K562 (cell line): Measurements from ENCODE around the gene FKBP1B. TPM values are rescaled to one million over a fixed set of nuclear protein-coding genes. Genes with fewer than 3 reads are reported as not detected.

Experiments used
- ARHGAP35 ChIP-seq: fragments of 450-650 bp; IDR thresholded peaks from 2 replicates; pipeline ENCODE4 v1.6.1; 2018; ENCODE audit not compliant: partially characterized antibody
- CEBPG ChIP-seq, 3 experiments: fragments of 200-800 bp in 1 of 3; sonication (Bioruptor generic) in 1 of 3; sonication (generic) in 1 of 3; formaldehyde crosslinking in 1 of 3; IDR thresholded peaks in 2 of 3; conservative IDR thresholded peaks in 1 of 3; 2 replicates each; pipeline versions ENCODE4 v1.6.1 to v1.8.0; 2016 to 2022; ENCODE audit warnings: missing compliant biosample characterization in 2 of 3, missing genetic modification characterization in 2 of 3, mild to moderate bottlenecking in 1 of 3, missing genetic modification reagents in 1 of 3
- E2F3 ChIP-seq: fragments of 250-450 bp; sonication (Bioruptor Pico); IDR thresholded peaks from 2 replicates; pipeline ENCODE4 v1.4.0; 2020; ENCODE audit warnings: mild to moderate bottlenecking
- HDAC8 ChIP-seq: fragments of 450-650 bp; IDR thresholded peaks from 2 replicates; pipeline ENCODE4 v1.6.1; 2016; ENCODE audit warnings: mild to moderate bottlenecking, missing genetic modification characterization, moderate library complexity, missing compliant biosample characterization
- KDM4B ChIP-seq, 2 experiments: fragments of 450-650 bp in 1 of 2; sonication (generic) in 1 of 2; IDR thresholded peaks; 2 replicates each; pipeline ENCODE4 v1.6.1; 2016 to 2017; ENCODE audit warnings: borderline replicate concordance in 2 of 2, antibody characterized with exemption in 1 of 2, low read depth in 1 of 2, mild to moderate bottlenecking in 1 of 2
- KLF6 ChIP-seq: fragments of 250-450 bp; sonication (Bioruptor Pico); IDR thresholded peaks from 2 replicates; pipeline ENCODE4 v1.4.0; 2020; ENCODE audit warnings: mild to moderate bottlenecking, moderate library complexity, borderline replicate concordance
- RBFOX2 ChIP-seq: fragments of 200-400 bp; formaldehyde crosslinking; IDR thresholded peaks from 2 replicates; pipeline ENCODE4 v1.6.1; 2017; ENCODE audit warnings: low read depth, mild to moderate bottlenecking, low read length, moderate library complexity
- ZSCAN32 ChIP-seq: fragments of 450-650 bp; formaldehyde crosslinking; IDR thresholded peaks from 2 replicates; pipeline ENCODE4 v1.4.0; 2020; ENCODE audit warnings: mild to moderate bottlenecking, moderate library complexity
- polyA plus RNA-seq, 8 experiments: library from polyadenylated mRNA; depleted of rRNA in 4 of 8; stranded (reverse) in 5 of 8; unstranded in 3 of 8; fragments of >200 nt; fragmentation: Nextera tagmentation in 2 of 8; fragmentation: Illumina TruSeq in 1 of 8; extraction: Ambion mirVana in 2 of 8; extraction: Trizol in 1 of 8; gene quantifications; 2 replicates each; pipeline versions ENCODE4 v1.2.1 to v1.2.3, GENCODE V29; 2011 to 2014; ENCODE audit warnings: inconsistent platforms in 1 of 8, missing spikeins in 1 of 8
- total RNA-seq, 7 experiments: library from RNA; depleted of rRNA in 6 of 7; stranded (reverse); fragments of >200 nt in 6 of 7; fragmentation: Illumina TruSeq in 2 of 7; extraction: Trizol in 2 of 7; gene quantifications; 2 replicates each; pipeline versions ENCODE4 v1.2.1 to v1.2.3, GENCODE V29; 2011 to 2021; ENCODE audit warnings: low replicate concordance in 1 of 7
- TF ChIP-seq, protein P1 (sequence below): fragments of 450-650 bp; IDR thresholded peaks from 2 replicates; pipeline ENCODE4 v1.6.1; 2018; ENCODE audit not compliant: partially characterized antibody
- TF ChIP-seq, protein P2 (sequence below): fragments of 250-450 bp; sonication (Bioruptor Pico); IDR thresholded peaks from 2 replicates; pipeline ENCODE4 v1.4.0; 2020
- TF ChIP-seq, protein P3 (sequence below): fragments of 450-650 bp; formaldehyde crosslinking; IDR thresholded peaks from 2 replicates; pipeline ENCODE4 v1.4.0; 2020; ENCODE audit warnings: mild to moderate bottlenecking, moderate library complexity
- TF ChIP-seq, protein P4 (sequence below): fragments of 250-450 bp; sonication (Bioruptor Pico); IDR thresholded peaks from 2 replicates; pipeline ENCODE4 v1.5.0; 2021

Gene FKBP1B
- total and polyA plus RNA-seq, 9 of the 15 experiments (the other 6 are each of a cell fraction or from before 2014, with no cell fraction given), result 0.58 to 9.4 (median 1.6) TPM

DNA sequence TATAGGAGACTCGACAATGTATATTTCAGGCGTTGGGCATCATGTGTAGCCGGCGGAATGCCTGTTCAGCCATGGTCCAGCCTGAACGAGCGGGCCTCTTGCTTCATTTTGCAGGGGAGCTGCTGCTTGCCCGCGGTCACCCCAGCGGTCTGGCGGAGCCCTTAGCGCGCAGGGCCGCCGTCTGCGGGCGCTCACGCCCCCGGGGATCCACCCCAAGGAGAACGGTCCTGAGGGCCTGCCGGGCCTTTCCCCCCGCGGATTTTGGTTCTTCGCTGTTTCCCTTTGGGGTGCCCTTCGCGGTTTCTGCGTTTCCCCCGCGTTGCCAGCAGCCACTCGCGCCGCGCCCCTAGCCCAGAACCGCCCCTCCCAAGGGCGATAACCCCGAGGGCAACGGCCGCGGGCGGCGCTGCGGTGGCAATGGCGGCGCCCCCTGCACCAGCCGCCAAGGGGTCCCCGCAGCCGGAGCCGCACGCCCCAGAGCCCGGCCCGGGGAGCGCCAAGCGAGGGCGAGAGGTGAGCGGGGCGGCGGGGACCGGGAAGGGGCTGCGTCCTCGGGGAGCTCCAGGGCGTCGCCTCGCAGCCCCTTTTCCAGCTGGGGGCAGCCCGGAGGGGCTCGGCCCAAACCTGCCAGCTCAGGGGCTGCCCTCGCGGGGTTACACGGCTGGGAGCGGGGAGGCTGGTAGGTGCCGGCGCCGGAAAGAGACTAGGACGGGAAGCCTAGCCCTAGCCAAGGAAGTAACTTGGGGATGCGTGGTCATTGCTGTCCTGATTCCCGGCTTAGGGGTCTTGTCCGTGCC is 39.7 kb upstream of the FKBP1B start, which contains the start of gene MFSD2B (continued):
- TF ChIP-seq, protein P1, sequence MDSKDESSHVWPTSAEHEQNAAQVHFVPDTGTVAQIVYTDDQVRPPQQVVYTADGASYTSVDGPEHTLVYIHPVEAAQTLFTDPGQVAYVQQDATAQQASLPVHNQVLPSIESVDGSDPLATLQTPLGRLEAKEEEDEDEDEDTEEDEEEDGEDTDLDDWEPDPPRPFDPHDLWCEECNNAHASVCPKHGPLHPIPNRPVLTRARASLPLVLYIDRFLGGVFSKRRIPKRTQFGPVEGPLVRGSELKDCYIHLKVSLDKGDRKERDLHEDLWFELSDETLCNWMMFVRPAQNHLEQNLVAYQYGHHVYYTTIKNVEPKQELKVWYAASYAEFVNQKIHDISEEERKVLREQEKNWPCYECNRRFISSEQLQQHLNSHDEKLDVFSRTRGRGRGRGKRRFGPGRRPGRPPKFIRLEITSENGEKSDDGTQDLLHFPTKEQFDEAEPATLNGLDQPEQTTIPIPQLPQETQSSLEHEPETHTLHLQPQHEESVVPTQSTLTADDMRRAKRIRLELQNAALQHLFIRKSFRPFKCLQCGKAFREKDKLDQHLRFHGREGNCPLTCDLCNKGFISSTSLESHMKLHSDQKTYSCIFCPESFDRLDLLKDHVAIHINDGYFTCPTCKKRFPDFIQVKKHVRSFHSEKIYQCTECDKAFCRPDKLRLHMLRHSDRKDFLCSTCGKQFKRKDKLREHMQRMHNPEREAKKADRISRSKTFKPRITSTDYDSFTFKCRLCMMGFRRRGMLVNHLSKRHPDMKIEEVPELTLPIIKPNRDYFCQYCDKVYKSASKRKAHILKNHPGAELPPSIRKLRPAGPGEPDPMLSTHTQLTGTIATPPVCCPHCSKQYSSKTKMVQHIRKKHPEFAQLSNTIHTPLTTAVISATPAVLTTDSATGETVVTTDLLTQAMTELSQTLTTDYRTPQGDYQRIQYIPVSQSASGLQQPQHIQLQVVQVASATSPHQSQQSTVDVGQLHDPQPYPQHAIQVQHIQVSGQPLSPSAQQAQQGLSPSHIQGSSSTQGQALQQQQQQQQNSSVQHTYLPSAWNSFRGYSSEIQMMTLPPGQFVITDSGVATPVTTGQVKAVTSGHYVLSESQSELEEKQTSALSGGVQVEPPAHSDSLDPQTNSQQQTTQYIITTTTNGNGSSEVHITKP, result peak; percentile 17
- TF ChIP-seq, protein P2, sequence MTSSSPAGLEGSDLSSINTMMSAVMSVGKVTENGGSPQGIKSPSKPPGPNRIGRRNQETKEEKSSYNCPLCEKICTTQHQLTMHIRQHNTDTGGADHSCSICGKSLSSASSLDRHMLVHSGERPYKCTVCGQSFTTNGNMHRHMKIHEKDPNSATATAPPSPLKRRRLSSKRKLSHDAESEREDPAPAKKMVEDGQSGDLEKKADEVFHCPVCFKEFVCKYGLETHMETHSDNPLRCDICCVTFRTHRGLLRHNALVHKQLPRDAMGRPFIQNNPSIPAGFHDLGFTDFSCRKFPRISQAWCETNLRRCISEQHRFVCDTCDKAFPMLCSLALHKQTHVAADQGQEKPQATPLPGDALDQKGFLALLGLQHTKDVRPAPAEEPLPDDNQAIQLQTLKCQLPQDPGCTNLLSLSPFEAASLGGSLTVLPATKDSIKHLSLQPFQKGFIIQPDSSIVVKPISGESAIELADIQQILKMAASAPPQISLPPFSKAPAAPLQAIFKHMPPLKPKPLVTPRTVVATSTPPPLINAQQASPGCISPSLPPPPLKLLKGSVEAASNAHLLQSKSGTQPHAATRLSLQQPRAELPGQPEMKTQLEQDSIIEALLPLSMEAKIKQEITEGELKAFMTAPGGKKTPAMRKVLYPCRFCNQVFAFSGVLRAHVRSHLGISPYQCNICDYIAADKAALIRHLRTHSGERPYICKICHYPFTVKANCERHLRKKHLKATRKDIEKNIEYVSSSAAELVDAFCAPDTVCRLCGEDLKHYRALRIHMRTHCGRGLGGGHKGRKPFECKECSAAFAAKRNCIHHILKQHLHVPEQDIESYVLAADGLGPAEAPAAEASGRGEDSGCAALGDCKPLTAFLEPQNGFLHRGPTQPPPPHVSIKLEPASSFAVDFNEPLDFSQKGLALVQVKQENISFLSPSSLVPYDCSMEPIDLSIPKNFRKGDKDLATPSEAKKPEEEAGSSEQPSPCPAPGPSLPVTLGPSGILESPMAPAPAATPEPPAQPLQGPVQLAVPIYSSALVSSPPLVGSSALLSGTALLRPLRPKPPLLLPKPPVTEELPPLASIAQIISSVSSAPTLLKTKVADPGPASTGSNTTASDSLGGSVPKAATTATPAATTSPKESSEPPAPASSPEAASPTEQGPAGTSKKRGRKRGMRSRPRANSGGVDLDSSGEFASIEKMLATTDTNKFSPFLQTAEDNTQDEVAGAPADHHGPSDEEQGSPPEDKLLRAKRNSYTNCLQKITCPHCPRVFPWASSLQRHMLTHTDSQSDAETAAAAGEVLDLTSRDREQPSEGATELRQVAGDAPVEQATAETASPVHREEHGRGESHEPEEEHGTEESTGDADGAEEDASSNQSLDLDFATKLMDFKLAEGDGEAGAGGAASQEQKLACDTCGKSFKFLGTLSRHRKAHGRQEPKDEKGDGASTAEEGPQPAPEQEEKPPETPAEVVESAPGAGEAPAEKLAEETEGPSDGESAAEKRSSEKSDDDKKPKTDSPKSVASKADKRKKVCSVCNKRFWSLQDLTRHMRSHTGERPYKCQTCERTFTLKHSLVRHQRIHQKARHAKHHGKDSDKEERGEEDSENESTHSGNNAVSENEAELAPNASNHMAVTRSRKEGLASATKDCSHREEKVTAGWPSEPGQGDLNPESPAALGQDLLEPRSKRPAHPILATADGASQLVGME (CRISPR knock-in tag), result 0 out of 2 replicates have a peak, but pooled peaks have one; percentile 19
- TF ChIP-seq ZSCAN32 (CRISPR knock-in tag) (0 out of 2 replicates have a peak, but pooled peaks have one; percentile 4), E2F3 (CRISPR knock-in tag) (no peak; the same call in 1 of the 2 replicates), KDM4B (IDR thresholded peaks at IDR 0.05; ENCODE audit: borderline replicate concordance in 2 of 2, low read depth in 1 of 2) (0 out of 4 replicates have a peak, but pooled peaks of 1 of the 2 experiments have one; percentile 20), RBFOX2 (peak; percentile 83), HDAC8 (tag) (0 out of 2 replicates have a peak, but pooled peaks have one; percentile 15), CEBPG (CRISPR knock-in tag; IDR thresholded peaks at IDR 0.05) (peak; percentile 41; the same call in 1 of the 2 replicates), CEBPG (tag; conservative IDR thresholded peaks at IDR 0.05 in 1 of 2, IDR thresholded peaks at IDR 0.05 in 1 of 2) (peak in 1 of 2 experiments; percentile 54; a peak in 1 of 4 replicates), KLF6 (CRISPR knock-in tag) (peak; percentile 27; the same call in 1 of the 2 replicates), ARHGAP35 (no peak)
- TF ChIP-seq, protein P3, sequence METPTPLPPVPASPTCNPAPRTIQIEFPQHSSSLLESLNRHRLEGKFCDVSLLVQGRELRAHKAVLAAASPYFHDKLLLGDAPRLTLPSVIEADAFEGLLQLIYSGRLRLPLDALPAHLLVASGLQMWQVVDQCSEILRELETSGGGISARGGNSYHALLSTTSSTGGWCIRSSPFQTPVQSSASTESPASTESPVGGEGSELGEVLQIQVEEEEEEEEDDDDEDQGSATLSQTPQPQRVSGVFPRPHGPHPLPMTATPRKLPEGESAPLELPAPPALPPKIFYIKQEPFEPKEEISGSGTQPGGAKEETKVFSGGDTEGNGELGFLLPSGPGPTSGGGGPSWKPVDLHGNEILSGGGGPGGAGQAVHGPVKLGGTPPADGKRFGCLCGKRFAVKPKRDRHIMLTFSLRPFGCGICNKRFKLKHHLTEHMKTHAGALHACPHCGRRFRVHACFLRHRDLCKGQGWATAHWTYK (CRISPR knock-in tag), result 0 out of 2 replicates have a peak, but pooled peaks have one; percentile 80
- TF ChIP-seq, protein P4, sequence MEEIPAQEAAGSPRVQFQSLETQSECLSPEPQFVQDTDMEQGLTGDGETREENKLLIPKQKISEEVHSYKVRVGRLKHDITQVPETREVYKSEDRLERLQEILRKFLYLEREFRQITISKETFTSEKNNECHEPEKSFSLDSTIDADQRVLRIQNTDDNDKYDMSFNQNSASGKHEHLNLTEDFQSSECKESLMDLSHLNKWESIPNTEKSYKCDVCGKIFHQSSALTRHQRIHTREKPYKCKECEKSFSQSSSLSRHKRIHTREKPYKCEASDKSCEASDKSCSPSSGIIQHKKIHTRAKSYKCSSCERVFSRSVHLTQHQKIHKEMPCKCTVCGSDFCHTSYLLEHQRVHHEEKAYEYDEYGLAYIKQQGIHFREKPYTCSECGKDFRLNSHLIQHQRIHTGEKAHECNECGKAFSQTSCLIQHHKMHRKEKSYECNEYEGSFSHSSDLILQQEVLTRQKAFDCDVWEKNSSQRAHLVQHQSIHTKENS, result peak; percentile 29; the same call in 1 of the 2 replicates
